Head of caudate nucleus (tissue), 42 donors: ENCODE data around the gene NLRP12.
"Not testable (repeated sequence)": the region's sequence is repeated elsewhere in the genome, so short reads cannot be mapped to it uniquely, and the experiment has no call there.

Experiments
- DNase-seq, 42 donors: peaks; one replicate each; pipeline versions ENCODE4 v3.0.0 to v3.0.0-alpha.2; 2020 to 2021; ENCODE audit warnings: mixed read lengths in 7 of 42
- intact Hi-C: fragments of 100-400 bp; cut with DNase I; formaldehyde crosslinking; loops from one replicate; pipeline ENCODE4 v1.15.0; 2022

Gene NLRP12, protein sequence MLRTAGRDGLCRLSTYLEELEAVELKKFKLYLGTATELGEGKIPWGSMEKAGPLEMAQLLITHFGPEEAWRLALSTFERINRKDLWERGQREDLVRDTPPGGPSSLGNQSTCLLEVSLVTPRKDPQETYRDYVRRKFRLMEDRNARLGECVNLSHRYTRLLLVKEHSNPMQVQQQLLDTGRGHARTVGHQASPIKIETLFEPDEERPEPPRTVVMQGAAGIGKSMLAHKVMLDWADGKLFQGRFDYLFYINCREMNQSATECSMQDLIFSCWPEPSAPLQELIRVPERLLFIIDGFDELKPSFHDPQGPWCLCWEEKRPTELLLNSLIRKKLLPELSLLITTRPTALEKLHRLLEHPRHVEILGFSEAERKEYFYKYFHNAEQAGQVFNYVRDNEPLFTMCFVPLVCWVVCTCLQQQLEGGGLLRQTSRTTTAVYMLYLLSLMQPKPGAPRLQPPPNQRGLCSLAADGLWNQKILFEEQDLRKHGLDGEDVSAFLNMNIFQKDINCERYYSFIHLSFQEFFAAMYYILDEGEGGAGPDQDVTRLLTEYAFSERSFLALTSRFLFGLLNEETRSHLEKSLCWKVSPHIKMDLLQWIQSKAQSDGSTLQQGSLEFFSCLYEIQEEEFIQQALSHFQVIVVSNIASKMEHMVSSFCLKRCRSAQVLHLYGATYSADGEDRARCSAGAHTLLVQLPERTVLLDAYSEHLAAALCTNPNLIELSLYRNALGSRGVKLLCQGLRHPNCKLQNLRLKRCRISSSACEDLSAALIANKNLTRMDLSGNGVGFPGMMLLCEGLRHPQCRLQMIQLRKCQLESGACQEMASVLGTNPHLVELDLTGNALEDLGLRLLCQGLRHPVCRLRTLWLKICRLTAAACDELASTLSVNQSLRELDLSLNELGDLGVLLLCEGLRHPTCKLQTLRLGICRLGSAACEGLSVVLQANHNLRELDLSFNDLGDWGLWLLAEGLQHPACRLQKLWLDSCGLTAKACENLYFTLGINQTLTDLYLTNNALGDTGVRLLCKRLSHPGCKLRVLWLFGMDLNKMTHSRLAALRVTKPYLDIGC

DNA sequence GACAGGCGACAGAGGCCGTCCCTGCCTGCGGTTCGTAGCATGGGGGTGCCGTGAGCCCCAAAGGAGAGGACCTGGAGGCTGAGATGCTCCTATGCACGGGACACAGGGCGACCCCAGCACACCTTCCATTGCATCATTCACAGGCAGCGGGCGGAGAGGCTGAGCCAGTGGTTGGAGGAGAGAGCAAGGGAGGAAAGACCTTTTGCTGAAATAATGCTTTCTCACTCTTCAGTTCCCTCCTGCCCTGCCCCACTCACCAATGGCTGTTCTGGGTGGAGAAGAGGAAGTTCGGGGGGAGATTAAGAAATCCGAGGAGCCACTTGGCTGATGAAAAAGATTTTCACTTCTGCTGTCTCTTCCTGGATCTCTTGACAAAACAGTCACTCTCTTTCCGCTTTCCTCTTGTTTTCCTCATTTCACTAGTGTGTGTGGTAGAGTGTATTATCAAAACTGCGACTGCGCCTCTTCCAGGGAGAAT lies at the start of gene NLRP12:
TSS of gene NLRP12 (minus strand) at position 181 of the 478 bp plus-strand sequence. CDS start at position 41, 140 bp downstream.
- peak in 18 of 42 donors; percentile 8 to 52 (median 23) for DNase-seq

DNA sequence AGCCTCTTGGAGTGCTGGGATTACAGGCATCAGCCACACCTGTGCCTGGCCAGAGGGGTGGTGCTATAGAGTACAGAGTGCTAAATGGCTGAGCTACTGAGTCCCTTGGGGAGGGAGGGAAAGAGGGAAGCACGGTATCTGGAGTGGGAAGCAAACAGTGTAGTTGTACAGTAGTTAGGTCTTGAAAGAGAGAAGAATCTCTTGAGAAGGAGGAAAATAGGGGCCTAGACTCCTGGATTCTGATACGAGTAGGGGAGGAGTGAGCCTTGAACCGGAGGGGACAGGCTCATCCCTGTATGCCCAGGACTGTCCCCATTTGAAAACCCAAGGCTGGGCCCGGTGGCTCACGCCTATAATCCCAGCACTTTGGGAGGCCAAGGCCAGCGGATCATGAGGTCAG lies 48.6 kb upstream of the NLRP12 start:
- no peak for DNase-seq
- intact Hi-C loops = no loop called here

More for the DNA sequence above, at the start of gene NLRP12:
- intact Hi-C loops = no loop called here

DNA sequence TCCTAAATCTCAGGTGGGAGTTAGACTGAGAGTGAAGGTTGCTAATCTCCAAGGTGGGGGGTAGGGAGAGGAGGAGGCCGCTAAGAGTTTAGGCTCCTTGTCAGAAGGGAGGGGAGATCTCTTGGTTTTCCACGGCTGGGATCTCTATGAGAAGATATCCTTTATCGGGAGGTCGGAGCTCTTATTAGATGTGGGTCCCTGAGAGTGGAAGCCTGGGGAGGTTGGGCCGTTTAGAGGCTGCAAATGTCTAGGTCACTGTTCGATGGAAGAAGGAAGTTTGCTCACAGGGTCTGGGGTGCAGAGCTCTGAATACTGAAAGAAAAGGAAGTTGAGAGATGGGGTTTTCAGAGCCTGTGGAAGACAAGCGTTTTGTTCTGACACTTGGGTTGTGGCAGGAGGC lies 47.3 kb upstream of the NLRP12 start:
- intact Hi-C loops = no loop called here
- peak in 2 of 42 donors; percentile 9 to 46 for DNase-seq

DNA sequence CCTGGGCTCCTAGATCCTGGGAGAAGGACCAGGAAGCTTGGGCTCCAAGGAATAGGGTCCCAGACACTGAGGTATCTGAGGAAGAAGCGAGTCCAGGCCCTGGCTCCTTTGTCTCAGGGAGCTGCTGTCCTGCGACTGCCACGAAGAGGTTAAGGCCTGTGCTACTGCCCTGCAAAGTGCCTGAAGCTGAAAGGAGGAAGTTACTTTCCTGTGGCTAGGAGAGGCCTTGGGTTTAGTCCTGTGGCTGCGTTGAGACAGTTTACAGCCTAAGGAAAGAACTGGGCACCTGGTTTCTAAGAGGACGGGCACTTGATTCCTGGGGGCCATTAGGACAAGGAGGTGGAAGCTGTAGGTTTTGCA lies 46.4 kb upstream of the NLRP12 start:
- peak in 4 of 42 donors; percentile 20 to 23 (median 20) for DNase-seq
- intact Hi-C loops = no loop called here

DNA sequence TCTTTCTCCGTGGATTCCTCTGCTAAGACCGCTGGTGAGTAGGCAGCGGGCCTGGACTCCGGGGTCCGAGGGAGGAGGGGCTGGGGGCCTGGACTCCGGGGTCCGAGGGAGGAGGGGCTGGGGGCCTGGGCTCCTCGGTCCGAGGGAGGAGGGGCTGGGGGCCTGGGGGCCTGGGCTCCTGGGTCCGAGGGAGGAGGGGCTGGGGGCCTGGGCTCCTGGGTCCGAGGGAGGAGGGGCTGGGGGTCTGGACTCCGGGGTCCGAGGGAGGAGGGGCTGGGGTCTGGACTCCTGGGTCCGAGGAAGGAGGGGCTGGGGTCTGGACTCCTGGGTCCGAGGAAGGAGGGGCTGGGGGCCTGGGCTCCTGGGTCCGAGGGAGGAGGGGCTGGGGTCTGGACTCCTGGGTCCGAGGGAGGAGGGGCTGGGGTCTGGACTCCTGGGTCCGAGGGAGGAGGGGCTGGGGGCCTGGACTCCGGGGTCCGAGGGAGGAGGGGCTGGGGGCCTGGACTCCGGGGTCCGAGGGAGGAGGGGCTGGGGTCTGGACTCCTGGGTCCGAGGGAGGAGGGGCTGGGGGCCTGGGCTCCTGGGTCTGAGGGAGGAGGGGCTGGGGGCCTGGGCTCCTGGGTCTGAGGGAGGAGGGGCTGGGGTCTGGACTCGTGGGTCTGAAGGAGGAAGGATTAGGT lies 45.8 kb upstream of the NLRP12 start:
- intact Hi-C loops, DNase-seq: not testable (repeated sequence)

DNA sequence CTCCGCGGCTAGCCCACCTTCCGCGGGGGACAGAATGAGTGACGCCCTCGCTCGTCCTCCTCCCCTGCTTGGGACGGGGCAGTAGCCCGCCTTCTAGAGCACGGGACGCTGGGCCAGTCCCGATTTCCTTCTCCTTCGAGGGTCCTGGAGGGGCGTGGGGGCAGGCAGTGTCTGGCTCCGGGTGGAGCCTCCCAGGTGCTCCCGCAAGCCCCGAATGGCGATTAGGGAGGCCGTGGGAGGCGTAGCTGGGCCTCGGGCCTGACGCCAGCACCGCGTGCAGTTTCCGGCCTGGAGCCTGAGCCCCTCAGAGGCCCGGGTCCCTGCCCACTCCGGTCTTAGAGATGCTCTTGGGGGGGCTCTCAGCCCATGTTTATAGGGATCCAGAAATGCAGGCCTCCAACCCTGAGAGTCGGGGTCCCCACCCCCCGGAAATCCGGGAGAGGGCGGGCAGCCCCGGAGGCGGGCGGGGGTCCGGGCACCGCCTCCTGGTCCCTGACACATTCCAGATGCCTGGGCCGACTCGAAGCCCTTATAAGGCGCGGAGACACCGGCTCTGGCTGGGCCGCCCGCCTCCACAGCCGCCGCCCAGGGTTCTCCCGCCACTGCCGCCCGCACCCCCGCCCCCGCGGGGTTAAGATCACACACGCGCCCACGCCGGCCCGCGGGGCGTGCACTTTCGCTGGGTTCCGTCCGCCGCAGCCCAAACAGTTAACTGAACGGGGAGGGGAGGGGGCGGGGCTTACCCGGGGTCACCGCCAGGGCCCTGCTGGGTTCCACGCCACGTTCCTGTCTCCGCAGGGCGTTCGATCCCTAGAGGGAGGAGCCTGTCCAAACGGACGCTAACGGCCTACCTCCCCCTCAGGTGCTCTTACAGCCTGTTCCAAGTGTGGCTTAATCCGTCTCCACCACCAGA lies 45.0 kb upstream of the NLRP12 start:
- peak in 41 of 42 donors; percentile 38 to 85 (median 63) for DNase-seq
- intact Hi-C loops = no loop called here

DNA sequence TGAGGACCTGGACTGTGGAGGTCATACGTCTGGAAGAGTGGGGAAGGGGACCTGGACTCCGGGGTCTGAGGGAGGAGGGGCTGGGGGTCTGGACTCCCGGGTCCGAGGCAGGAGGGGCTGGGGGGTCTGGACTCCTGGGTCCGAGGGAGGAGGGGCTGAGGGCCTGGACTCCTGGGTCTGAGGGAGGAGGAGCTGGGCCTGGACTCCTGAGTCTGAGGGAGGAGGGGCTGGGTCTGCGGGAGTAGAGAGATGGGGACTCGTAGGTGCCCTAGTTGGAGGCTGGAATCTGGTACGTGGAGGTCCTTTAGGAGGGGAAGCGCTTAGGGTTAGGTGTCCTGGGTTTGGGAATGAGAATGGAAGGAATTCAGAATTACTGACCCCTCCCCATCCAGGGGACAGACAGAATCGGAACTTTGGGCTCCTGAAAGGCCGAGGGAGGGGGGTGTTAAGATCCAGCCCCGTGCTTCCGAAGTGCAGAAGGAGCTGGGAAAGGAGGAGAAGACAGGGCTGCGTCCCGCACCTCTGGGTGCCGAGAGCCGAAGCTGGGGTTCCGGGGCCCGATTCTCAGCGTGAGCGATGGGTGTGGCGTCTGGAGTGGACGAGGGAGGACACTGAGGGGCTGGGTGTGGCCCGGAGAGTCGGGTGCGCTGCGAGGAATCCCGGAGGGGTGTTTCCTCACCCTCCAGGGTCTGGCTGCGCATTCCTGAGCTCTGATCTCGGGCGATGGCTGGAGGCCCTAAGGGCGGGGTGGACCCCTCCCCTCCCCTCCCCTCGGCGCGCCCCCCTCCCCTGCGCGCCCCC lies 44.2 kb upstream of the NLRP12 start:
- intact Hi-C loops = no loop called here
- DNase-seq = peak in 13 of 42 donors; percentile 11 to 57 (median 37)

DNA sequence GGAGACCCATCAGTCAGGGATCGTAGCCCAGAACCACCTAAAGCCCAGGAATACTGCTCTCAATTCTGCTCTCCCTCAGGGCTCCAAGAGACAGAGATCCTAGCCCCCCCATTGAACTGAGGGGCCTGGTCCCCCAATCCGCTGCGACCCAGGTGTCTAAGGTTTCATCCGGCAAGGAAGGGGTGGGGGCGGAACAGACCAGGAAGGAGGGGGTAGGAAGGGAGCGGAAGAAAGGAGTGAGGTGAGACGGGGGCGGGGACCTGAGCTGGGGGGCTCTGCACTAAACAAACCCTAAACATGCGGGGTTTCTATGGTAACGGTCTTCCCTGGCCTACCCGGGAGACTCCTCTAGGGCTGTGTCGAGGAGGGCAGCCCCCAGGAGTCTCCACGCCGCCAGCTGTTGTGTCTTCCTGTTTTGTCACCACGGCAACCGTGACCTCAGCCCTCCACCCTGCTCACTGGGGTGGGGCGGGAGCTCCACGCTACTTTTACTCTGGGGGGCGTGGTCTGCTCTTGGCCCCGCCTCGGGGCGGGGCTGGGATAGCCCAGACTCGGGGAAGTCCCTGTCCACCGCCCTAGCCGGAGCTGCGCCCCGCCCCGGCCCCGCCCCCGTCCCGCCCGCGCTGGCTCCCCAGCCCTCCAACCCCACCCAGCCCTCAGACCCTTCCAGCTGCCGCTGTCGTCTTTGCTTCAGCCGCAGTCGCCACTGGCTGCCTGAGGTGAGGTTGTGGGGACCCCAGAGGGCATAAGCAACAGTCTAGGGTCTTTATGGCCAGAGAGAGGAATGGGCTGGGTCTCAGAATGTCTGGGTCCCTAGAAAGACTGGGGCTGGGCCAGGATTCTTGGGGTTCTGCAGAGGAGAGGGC lies 43.3 kb upstream of the NLRP12 start, which contains the start of gene MYADM:
TSS of gene MYADM (plus strand) at position 659 of the 866 bp plus-strand sequence. CDS start 5,647 bp downstream, outside the sequence.
- DNase-seq = peak; percentile 94 to 99 (median 98)
- intact Hi-C loops = no loop called here

DNA sequence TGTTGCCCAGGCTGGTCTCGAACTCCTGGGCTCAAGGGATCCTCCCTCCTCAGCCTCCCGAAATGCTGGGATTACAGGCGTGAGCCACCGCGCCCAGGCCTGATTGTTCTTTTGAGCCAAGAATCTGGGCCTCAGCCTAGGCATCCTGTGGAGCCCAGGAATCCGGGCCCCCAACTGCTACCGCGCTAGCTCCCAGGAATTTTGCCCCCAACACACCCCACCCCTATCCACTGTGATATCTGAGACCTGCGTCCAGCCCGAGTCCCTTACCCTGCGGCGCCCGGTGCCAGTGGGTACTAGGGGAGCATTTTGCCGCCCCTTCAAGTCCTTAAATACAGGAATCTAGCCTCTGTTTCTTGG lies 42.7 kb upstream of the NLRP12 start:
- peak in 9 of 42 donors; percentile 14 to 51 (median 30) for DNase-seq
- intact Hi-C loops = no loop called here

DNA sequence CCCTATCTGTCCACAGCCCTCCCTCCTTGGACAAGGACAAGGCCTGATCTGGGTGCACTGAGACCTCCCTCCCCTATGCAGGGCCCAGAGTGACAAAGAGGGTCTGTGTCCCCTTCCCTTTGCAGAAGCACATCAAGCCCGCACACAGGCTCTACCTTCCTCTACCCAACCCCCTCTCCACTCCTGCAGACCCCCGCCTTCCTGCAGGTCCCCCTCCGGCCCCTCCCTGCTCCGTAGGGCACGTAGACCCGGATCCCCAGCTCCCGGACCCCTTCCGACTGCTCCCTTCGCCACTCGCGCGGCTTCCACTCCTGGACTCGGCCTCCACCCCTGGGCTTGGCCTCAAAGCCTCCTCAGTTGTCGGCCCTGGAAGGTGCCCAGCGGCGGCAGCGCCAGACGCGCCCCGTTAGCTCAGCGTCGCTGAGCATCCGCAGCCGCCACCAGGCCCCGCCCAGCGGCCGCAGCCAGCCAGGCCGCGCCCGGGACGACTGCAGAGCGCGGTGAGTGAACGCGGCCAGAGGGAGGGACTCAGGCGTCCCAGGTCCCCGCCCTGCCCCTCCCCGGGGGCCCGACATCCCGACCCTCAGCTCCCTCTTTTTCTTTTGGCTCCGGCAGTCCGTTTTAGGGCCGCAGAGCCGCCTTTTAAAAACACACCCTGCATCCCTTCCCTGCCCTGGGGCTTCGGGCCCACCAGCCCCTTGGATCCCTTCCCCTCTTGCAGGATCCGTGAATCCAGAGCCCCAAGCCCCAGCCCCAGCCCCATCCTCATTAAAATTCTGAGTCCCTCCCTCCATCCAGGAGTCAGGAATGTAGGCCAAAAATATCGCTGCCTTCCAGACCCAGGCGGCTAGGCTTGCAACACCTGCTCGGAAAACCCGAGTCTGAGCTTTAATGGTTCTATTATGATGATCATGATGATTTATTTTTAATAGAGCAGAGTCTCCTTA lies 42.1 kb upstream of the NLRP12 start:
- intact Hi-C loops = no loop called here
- DNase-seq = peak; percentile 48 to 90 (median 82)

DNA sequence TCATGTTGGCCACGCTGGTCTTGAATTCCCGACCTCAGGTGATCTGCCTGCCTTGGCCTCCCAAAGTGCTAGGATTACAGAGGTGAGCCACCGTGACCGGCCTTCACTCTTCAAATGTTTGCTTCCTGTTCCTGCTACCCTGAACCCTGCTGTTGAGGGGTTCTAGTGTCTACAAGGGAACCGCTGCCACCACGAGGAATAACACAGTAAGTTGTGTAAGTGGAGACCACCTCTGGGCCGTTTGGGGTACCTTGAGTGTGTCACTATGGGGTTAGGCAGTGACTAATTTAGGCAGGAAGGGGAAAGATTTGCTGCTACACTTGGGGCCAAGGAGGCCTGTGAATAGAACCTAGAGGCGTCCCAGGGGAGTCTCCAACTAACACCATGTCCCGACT lies 41.4 kb upstream of the NLRP12 start:
- peak in 6 of 42 donors; percentile 8 to 55 (median 34) for DNase-seq
- intact Hi-C loops = no loop called here

DNA sequence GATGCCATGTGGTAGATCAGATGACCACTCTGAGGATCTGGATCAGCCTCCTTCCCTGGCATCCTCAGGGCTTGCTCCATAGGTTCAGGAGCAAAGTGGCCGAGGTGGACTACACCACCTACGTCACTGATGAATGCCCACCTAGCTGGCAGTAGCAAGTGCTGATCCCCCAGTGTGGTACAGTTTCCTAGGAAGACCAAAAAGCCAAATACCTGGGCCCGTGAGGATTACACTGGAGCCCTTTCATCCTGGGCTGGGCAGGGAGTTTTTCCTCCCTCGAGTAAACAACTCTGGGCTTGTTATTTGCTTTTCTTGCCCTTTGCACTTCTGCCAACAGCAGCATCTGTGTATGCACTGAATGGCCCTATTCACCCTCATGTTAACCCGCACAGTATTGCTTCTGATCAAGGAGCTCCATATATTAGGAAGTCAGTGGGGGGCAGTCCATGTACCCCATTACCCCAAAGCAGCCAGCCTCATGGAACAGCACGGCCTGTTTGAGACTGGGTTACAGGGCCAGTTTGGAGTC lies 40.3 kb upstream of the NLRP12 start:
- intact Hi-C loops = no loop called here
- DNase-seq = peak in 35 of 42 donors; percentile 28 to 86 (median 68)

DNA sequence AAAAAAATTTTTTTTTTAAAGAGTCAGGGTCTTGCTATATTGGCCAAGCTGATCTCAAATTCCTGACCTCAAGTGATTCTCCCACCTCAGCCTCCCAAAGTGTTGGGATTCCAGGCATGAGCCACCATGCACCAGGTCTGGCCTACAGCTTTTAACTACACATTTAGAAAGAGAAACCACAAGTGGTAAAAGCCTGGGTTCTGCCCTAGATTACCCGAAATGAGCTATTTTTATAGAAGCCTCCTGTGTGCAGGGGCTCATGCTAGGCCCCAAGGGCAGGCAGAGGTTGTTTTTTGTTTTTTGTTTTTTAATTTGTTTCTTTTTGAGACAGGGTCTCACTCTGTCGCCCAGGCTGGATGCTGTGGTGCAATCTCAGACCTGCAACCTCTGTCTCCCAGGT lies 29.6 kb upstream of the NLRP12 start:
- intact Hi-C loops = loop anchor here (10.0 kb wide), 1 partner anchor 51 kb away; the partner anchor contains the start of gene CACNG7
- DNase-seq = no peak

DNA sequence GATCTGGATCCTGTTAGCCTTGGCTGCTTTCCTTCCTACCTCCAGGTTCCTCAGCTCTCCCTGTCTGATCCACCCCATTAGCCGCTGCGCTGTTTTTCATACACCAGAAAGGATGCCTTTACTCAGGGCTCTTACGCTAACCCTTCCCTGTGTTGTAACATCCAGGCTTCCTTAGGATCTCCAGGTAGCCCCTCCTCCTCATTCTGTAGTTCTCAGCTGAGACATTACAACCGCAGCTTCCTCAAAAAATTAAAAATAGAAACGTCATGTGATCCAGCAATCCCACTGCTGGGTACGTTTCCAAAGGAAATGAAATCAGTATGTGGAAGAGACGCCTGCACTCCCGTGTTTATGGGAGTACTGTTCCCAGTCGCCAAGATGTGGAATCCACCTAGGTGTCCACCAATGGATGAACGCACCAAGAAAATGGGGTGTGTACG lies 25.1 kb upstream of the NLRP12 start:
- intact Hi-C loops = no loop called here

More for the DNA sequence above, 25.1 kb upstream of the NLRP12 start:
- DNase-seq = no peak
